Activated naive CD8-positive, alpha-beta T cell treated with anti-CD3 and anti-CD28 coated beads, Interleukin-2, amount 10 ng/mL, durations not matched to agents 7 days and 5 days (primary cell): ENCODE data around the gene EXPH5. TPM values are rescaled to one million over a fixed set of nuclear protein-coding genes. Genes with fewer than 3 reads are reported as not detected.

ENCODE experiments used
- ATAC-seq: fragments of 150-1000 bp; cut with Tn5 transposase; one replicate; pipeline ENCODE4 v1.10.0; 2021; ENCODE audit warnings: low read depth, moderate library complexity
- POLR2A ChIA-PET: fragments of 350-600 bp; sonication (Branson Sonifier 250); formaldehyde crosslinking; loops from one replicate; lab custom pipeline; 2021; ENCODE audit warnings: antibody characterized with exemption; lab: Charles Lee
- DNase-seq: peaks from one replicate; pipeline ENCODE4 v3.0.0; 2021
- H3K27ac Mint-ChIP-seq: one replicate; pipeline ENCODE4 v1.8.0; 2022; ENCODE audit warnings: mild to moderate bottlenecking, mixed read lengths
- H3K27me3 Mint-ChIP-seq: one replicate; pipeline ENCODE4 v1.8.0; 2022; ENCODE audit warnings: mild to moderate bottlenecking, moderate library complexity, mixed read lengths
- H3K36me3 Mint-ChIP-seq: one replicate; pipeline ENCODE4 v1.8.0; 2021; ENCODE audit warnings: mild to moderate bottlenecking, mixed read lengths
- H3K4me1 Mint-ChIP-seq: one replicate; pipeline ENCODE4 v1.8.0; 2021; ENCODE audit warnings: mixed read lengths
- H3K4me3 Mint-ChIP-seq: one replicate; pipeline ENCODE4 v1.8.0; 2022; ENCODE audit warnings: mild to moderate bottlenecking, moderate library complexity, mixed read lengths
- H3K9me3 Mint-ChIP-seq: one replicate; pipeline ENCODE4 v1.8.0; 2021; ENCODE audit warnings: mixed read lengths
- total RNA-seq, 2 experiments: library from RNA; stranded (reverse); gene quantifications; one replicate each; pipeline ENCODE4 v1.2.3, GENCODE V29; 2021

The EXPH5 gene
- total RNA-seq, 2 experiments from 2014 or later = 2.5 to 3.7 TPM

DNA sequence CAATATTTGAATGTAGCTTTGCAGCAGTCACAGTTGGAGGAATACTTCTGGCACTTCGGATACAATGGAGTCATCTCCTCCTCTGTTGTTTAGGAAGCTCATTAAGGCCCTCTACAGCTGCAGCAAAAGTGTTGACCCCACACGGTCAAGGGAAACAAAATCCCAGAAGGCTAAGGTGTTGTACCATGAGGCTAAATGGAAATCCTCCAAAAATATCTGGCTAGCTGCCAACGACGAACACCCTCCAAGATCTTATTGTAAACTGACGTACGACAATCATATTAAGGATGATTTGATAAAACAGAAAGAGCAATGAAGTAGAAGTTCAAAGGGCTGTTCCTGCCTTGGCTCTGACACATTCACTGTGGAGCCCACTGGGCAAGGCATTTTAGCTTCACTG lies 99.4 kb downstream of the EXPH5 start:
- ATAC-seq (no peak), DNase-seq (no peak)
- no peak overlapping the region for H3K4me3 Mint-ChIP-seq
- no peaks in the 10 kb centered on the region for H3K9me3 Mint-ChIP-seq
- peak overlapping the region; percentile 32 for H3K27ac Mint-ChIP-seq
- H3K4me1 Mint-ChIP-seq = peaks cover 20% of the 10 kb centered on the region
- POLR2A ChIA-PET = interaction anchor here (0.7 kb wide), 1 partner anchor 94 kb away, joined by 4 read pairs; no protein-coding TSS in a partner anchor
- peaks cover 31% of the 10 kb centered on the region for H3K36me3 Mint-ChIP-seq
- H3K27me3 Mint-ChIP-seq = no peaks in the 10 kb centered on the region

DNA sequence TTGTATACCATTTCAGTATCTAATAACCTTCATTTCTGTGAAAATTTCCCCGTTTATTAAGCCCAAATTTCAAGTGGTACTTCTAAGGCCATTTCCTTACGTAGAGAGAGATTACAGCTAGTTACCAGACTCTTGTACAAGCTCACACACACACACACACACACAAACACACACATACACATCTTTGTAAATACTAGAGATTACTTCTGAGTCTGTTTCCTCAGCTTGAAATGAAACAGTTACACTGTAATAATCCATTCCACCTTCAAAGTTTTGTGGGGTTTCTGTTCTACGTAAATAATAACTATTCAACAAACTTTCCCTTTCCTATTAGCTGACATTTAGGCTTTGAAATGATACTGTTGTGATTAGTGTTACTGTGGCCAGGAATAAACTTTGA lies 101.6 kb downstream of the EXPH5 start:
- Mint-ChIP-seq H3K27ac (no peak overlapping the region), H3K9me3 (no peaks in the 10 kb centered on the region), H3K36me3 (peaks cover 52% of the 10 kb centered on the region)

DNA sequence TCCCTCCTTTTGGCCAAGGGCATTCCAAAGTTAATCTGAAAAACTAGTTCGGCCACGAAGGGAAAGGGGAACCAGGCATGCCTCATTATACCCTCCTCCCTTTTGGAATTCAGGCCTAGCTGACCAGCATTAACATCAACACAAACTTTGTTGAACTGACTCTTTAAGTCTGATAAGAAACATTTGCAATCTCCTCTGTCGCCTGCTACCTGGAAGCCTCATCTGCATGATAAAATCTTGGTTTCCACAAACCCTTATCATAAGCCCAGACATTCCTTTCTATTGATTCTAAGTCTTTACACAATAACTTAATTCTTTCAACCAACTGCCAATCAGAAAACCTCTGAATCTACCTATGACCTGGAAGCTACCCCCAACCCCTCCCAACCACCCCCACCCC lies 106.7 kb downstream of the EXPH5 start:
- POLR2A ChIA-PET = interaction anchor here (0.7 kb wide), 1 partner anchor 19 kb away, joined by 3 read pairs; the partner anchor contains the start of gene C11orf65
- H3K36me3 Mint-ChIP-seq = peaks cover 52% of the 10 kb centered on the region
- H3K4me3 Mint-ChIP-seq = no peak overlapping the region
- H3K4me1 Mint-ChIP-seq = peaks cover 4% of the 10 kb centered on the region
- no peaks in the 10 kb centered on the region for H3K9me3 Mint-ChIP-seq
- H3K27ac Mint-ChIP-seq = no peak overlapping the region
- ATAC-seq = no peak
- no peak for DNase-seq
- H3K27me3 Mint-ChIP-seq = no peaks in the 10 kb centered on the region

More for the DNA sequence above, 101.6 kb downstream of the EXPH5 start:
- DNase-seq (no peak), ATAC-seq (no peak)
- H3K4me1 Mint-ChIP-seq = peaks cover 17% of the 10 kb centered on the region
- POLR2A ChIA-PET = no interaction called here
- no peak overlapping the region for H3K4me3 Mint-ChIP-seq
- no peaks in the 10 kb centered on the region for H3K27me3 Mint-ChIP-seq

DNA sequence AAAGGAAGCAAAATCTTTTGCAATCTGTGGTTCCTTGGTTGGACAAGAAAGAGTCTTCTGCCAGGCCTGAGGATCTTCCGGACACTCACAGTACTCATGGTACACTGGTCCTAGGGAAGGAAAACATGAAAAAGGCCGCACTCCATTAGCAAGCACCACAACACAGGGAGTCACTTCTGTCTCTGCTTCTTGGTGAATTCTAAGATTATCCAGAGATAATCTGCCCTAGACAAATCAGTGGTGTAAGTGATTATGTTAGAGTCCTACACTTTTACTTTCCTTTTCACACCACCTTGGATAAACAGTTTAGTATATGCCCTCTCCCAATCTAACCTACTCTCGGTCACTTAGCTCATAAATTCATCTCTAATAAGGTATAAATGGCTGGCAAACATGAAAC lies 107.2 kb downstream of the EXPH5 start:
- ATAC-seq (no peak), DNase-seq (no peak)
- Mint-ChIP-seq H3K4me1 (peaks cover 4% of the 10 kb centered on the region), H3K27me3 (no peaks in the 10 kb centered on the region), H3K4me3 (no peak overlapping the region), H3K36me3 (peaks cover 54% of the 10 kb centered on the region), H3K27ac (no peak overlapping the region), H3K9me3 (no peaks in the 10 kb centered on the region)
- POLR2A ChIA-PET = no interaction called here

DNA sequence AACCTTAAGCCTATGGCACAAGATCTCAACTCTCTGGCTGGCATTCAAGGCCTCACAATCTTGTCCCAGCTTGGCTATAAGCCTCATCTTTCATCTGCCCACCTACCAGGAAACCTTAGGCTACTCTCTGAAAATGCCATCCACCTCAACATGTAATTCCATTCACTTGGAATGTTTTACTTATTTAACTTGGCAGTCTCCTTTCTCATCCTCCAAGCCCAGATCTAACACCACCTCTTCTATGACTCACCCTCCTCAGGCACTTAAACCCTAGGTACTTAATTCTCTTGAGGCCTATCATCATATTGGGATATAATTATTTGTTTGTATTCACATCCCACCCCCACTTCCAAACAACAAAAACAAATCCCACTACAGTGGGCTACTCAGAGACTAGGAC lies 110.4 kb downstream of the EXPH5 start:
- Mint-ChIP-seq H3K27ac (no peak overlapping the region), H3K9me3 (no peaks in the 10 kb centered on the region), H3K27me3 (no peaks in the 10 kb centered on the region), H3K36me3 (peaks cover 46% of the 10 kb centered on the region), H3K4me3 (no peak overlapping the region), H3K4me1 (peaks cover 3% of the 10 kb centered on the region)
- POLR2A ChIA-PET = no interaction called here
- ATAC-seq (no peak), DNase-seq (no peak)

DNA sequence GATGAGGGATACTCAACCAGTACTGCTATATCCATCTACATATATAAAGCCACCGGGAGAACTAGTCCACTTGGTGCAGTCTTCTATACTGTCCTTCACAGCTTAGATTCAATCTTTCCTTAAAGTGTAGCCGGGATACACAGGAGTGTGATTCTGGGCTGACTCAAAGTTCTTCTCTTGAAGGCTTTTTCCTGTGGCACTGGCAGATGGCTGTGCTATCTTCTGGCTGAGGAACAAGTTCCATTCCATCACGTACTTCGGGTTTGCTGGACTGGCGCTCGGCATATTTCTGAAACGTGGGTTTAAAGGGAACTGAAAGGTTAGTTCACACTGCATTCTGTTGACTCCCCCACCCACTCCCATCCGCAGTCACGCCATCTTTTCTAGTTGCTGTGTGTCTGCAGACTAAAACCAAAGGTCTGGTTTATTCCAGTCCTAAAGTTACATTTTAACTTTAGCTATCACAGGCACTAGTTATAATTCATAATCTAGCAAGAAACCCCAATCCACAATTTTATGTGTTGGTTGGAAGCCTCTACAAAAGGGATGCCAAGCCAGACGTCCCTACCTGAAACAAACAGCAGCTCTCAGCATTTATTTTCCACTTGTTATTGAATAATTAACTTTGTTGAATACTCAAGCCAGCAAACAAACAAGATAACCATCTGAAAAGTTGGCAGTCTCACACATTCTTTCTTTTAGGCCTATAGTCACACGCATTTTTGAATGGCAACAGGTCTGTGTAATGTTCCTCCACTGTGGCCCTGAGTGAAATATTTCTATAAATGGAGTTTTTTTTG lies 118.7 kb downstream of the EXPH5 start:
- DNase-seq (no peak), ATAC-seq (no peak)
- Mint-ChIP-seq H3K27me3 (no peaks in the 10 kb centered on the region), H3K9me3 (no peaks in the 10 kb centered on the region), H3K4me3 (no peak overlapping the region), H3K27ac (no peak overlapping the region), H3K36me3 (peaks cover 19% of the 10 kb centered on the region), H3K4me1 (no peaks in the 10 kb centered on the region)
- POLR2A ChIA-PET = no interaction called here

DNA sequence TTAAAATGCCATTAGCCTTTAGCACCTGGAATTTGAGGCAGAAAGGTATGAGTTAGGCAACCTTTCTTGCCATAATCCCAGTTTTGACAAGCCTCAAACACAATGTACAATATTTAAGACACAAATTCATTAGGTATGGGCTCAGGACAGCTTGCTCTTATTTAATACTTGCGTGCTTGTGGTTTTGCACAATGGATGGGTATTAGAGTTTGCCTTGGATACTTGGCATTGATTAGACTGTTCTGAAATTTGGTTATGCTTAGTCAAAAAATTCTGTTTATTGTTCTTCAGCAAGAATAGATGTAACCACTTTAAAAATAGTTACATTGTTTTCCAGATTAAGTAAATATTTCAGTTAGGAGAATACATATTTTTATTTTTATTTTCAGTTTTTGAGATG lies 120.9 kb downstream of the EXPH5 start:
- peaks cover 16% of the 10 kb centered on the region for H3K36me3 Mint-ChIP-seq
- H3K4me3 Mint-ChIP-seq = no peak overlapping the region
- H3K9me3 Mint-ChIP-seq = no peaks in the 10 kb centered on the region
- POLR2A ChIA-PET = no interaction called here
- ATAC-seq (no peak), DNase-seq (no peak)
- H3K4me1 Mint-ChIP-seq = peaks cover 2% of the 10 kb centered on the region
- H3K27ac Mint-ChIP-seq = no peak overlapping the region
- no peaks in the 10 kb centered on the region for H3K27me3 Mint-ChIP-seq

DNA sequence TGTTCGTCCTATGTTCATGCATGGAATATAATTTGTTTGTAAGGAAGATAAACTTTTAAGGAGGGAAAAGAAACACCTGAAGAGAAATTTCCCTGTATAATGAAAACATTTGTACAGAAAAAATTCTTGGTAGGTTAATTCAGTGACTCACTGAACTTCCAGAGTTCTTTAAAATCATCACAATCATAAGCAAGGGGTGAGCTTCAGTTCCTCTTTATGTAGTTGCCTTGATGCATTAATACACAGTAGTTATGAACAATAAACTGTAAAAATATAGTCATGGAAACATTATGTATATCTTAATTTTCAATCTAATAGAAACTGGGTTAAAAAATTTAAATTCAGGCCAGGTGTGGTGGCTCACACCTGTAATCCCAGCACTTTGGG lies 125.1 kb downstream of the EXPH5 start:
- Mint-ChIP-seq H3K27ac (peak overlapping the region; percentile 99), H3K36me3 (peaks cover 1% of the 10 kb centered on the region), H3K4me1 (peaks cover 8% of the 10 kb centered on the region), H3K4me3 (peak overlapping the region; percentile 35), H3K27me3 (no peaks in the 10 kb centered on the region), H3K9me3 (no peaks in the 10 kb centered on the region)
- DNase-seq = no peak
- POLR2A ChIA-PET = interaction anchor here (1.6 to 2.1 kb wide), 2 partner anchors 19 to 30 kb away, joined by 3 to 14 read pairs; partner anchors contain the start of gene POGLUT3
- no peak for ATAC-seq

DNA sequence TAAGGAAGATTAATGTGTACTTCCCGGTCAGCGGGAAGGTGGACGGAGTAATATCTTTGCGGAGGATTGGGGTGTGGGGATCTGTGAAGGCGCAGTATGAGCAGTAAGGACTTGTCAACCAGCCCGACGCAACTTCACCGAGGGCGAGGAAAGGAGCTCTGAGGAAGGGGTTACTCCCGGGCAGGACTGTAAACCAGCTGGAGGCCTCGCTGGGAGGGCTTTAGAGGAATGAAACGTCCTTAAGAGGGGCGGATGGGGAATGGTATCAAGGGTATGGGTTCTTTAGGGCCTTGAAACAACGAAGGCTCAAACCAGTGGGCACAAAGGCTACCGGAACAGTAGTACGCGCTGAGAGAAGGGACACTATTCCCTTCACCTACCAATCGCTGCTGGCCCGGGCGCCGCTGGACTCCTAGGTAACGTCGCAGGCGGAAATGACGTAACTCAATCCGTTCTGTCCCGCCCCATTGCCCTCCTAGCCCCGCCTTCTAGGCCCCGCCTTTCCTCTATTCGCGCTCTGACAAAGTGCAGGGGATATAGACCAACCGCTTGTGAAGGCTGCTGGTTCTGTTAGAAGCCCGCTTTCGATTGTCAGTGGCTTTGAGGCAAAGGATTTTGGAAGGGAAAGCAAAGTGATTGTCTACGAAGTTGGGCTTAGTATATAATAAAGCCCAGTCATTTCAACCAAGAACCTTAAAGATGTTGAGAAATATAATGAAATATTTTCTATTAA lies 126.3 kb downstream of the EXPH5 start, which contains the start of gene C11orf65:
Gene C11orf65 (minus strand): TSS at position 439 of the 733 bp plus-strand sequence. CDS start 5,970 bp downstream, outside the sequence.
- POLR2A ChIA-PET = interaction anchor here (0.7 to 2.1 kb wide), 10 partner anchors 9 to 245 kb away, joined by 3 to 14 read pairs (median 3); partner anchors contain the start of genes DDX10 and POGLUT3
- no peaks in the 10 kb centered on the region for H3K9me3 Mint-ChIP-seq
- peak within 1 kb of the TSS; percentile 99 for H3K27ac Mint-ChIP-seq
- DNase-seq (peak; percentile 93), ATAC-seq (peak; percentile 99)
- H3K27me3 Mint-ChIP-seq = no peaks in the 10 kb centered on the region
- peaks cover 8% of the 10 kb centered on the region for H3K4me1 Mint-ChIP-seq
- H3K36me3 Mint-ChIP-seq = peaks cover under 1% of the 10 kb centered on the region
- peak within 1 kb of the TSS; percentile 95 for H3K4me3 Mint-ChIP-seq

DNA sequence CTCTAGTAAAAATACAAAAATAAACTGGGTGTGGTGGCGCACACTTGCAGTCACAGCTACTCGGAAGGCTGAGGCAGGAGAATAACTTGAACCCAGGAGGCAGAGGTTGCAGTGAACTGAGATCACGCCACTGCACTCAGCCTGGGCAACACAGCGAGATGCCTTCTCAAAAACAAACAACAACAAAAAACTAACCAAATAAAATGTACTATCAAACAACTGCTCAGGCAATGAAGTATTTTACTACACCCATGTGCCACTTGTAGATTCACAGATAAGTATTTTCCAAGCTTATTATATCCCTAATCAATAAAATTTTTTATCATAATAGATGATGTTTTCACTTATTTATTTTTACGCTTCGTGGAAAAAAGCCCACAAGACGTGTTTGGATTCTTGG lies 127.2 kb downstream of the EXPH5 start:
- POLR2A ChIA-PET = interaction anchor here (0.7 to 2.1 kb wide), 8 partner anchors 24 to 244 kb away, joined by 3 to 14 read pairs (median 3); partner anchors contain the start of genes DDX10 and POGLUT3
- Mint-ChIP-seq H3K36me3 (no peaks in the 10 kb centered on the region), H3K4me3 (peak overlapping the region; percentile 95), H3K4me1 (peaks cover 8% of the 10 kb centered on the region), H3K27ac (peak overlapping the region; percentile 99), H3K27me3 (no peaks in the 10 kb centered on the region), H3K9me3 (no peaks in the 10 kb centered on the region)
- no peak for DNase-seq
- no peak for ATAC-seq

Other genes with a start within 250 kb of the EXPH5 start
- under 1 TPM; 0.57 to 0.80 TPM for gene C11orf65, start 126.2 kb downstream of the EXPH5 start, total RNA-seq
- gene POGLUT3, start 95.4 kb downstream of the EXPH5 start, total RNA-seq = 10 to 100 TPM; 25.1 to 26.2 TPM
- gene DDX10, start 71.3 kb upstream of the EXPH5 start, total RNA-seq = 10 to 100 TPM; 22.0 to 24.7 TPM